Stimulated activated CD4-positive, alpha-beta T cell treated with anti-CD3 and anti-CD28 coated beads, Interleukin-15, amount 100 ng/mL, for 48 hours (primary cell): ENCODE measurements around the gene SYNPO2L.
"Not testable (repeated sequence)": the region's sequence is repeated elsewhere in the genome, so short reads cannot be mapped to it uniquely, and the experiment has no call there.

Source experiments
- DNase-seq, 2 donors: peaks; one replicate each; pipeline ENCODE4 v3.0.0-alpha.2; 2020; ENCODE audit warnings: low read depth in 2 of 2

SYNPO2L gene

GRCh38 chr10:73617143-73617542, 38.7 kb downstream of the SYNPO2L start:
- DNase-seq: not testable (repeated sequence)

- no peak for DNase-seq
These were observed 41.1 kb downstream of the SYNPO2L start for GRCh38 chr10:73614720-73615119.

GRCh38 chr10:73609116-73609515, 46.7 kb downstream of the SYNPO2L start:
- no peak for DNase-seq

GRCh38 chr10:73601486-73601921, 54.3 kb downstream of the SYNPO2L start:
- no peak for DNase-seq

- DNase-seq: no peak
These were observed 58.5 kb downstream of the SYNPO2L start for GRCh38 chr10:73597346-73597745.
